Activated CD4-positive, alpha-beta T cell treated with anti-CD3 and anti-CD28 coated beads for 1 hour (primary cell): ENCODE data around the gene MEF2D.

Source experiments
- DNase-seq: peaks from one replicate; pipeline ENCODE4 v3.0.0-alpha.2; 2020

The MEF2D gene

GRCh38 chr1:156421939-156422601, 78.5 kb downstream of the MEF2D start:
- DNase-seq: no peak

- peak; percentile 33 for DNase-seq
Observed at GRCh38 chr1:156421062-156421938, 79.3 kb downstream of the MEF2D start.

GRCh38 chr1:156420205-156421061, 80.1 kb downstream of the MEF2D start:
- DNase-seq: no peak

- DNase-seq: no peak
Observed at GRCh38 chr1:156419854-156420204, 80.7 kb downstream of the MEF2D start.

GRCh38 chr1:156418416-156419070, 82.0 kb downstream of the MEF2D start:
- DNase-seq: no peak

- no peak for DNase-seq
Observed at GRCh38 chr1:156417401-156418020, 83.1 kb downstream of the MEF2D start.

GRCh38 chr1:156416993-156417392, 83.6 kb downstream of the MEF2D start:
- DNase-seq: no peak

GRCh38 chr1:156414461-156415064, 86.0 kb downstream of the MEF2D start:
- DNase-seq: no peak
